ENCODE data around the gene MLLT1.

GRCh38 chr19:6313398-6313969 is 33.7 kb upstream of the MLLT1 start:
- TF ChIP-seq, protein P1, sequence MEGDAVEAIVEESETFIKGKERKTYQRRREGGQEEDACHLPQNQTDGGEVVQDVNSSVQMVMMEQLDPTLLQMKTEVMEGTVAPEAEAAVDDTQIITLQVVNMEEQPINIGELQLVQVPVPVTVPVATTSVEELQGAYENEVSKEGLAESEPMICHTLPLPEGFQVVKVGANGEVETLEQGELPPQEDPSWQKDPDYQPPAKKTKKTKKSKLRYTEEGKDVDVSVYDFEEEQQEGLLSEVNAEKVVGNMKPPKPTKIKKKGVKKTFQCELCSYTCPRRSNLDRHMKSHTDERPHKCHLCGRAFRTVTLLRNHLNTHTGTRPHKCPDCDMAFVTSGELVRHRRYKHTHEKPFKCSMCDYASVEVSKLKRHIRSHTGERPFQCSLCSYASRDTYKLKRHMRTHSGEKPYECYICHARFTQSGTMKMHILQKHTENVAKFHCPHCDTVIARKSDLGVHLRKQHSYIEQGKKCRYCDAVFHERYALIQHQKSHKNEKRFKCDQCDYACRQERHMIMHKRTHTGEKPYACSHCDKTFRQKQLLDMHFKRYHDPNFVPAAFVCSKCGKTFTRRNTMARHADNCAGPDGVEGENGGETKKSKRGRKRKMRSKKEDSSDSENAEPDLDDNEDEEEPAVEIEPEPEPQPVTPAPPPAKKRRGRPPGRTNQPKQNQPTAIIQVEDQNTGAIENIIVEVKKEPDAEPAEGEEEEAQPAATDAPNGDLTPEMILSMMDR (IDR thresholded peaks at IDR 0.05): no peak
- TF ChIP-seq EP300 (IDR thresholded peaks at IDR 0.05) (no peak), POLR2AphosphoS5 (IDR thresholded peaks at IDR 0.05) (no peak)
